WTC11 (cell line): ENCODE data around the gene GLRA1. TPM values are rescaled to one million over a fixed set of nuclear protein-coding genes. Genes with fewer than 3 reads are reported as not detected.

ENCODE experiments used
- ATAC-seq: fragments of 200-7000 bp; cut with Tn5 transposase; 2 replicates; pipeline ENCODE4 v1.10.0; 2021; ENCODE audit warnings: mild to moderate bottlenecking, moderate library complexity
- CTCF ChIA-PET: fragments of 300-600 bp; sonication (Branson Sonifier 250); formaldehyde crosslinking; loops from one replicate; lab custom pipeline; 2021; ENCODE audit warnings: antibody characterized with exemption; lab: Charles Lee
- POLR2A ChIA-PET: fragments of 350-600 bp; sonication (Branson Sonifier 250); formaldehyde crosslinking; loops from one replicate; lab custom pipeline; 2021; ENCODE audit warnings: antibody characterized with exemption; lab: Charles Lee
- DNase-seq: peaks from one replicate; pipeline ENCODE4 v3.0.0; 2021; ENCODE audit warnings: low spot score
- H3K27ac Mint-ChIP-seq: 2 replicates; pipeline ENCODE4 v1.8.0; 2021; ENCODE audit warnings: mixed read lengths
- H3K27me3 Mint-ChIP-seq: 2 replicates; pipeline ENCODE4 v1.8.0; 2021; ENCODE audit warnings: low read depth, mild to moderate bottlenecking, moderate library complexity, mixed read lengths
- H3K36me3 Mint-ChIP-seq: 2 replicates; pipeline ENCODE4 v1.8.0; 2021; ENCODE audit warnings: mixed read lengths
- H3K4me1 Mint-ChIP-seq: 2 replicates; pipeline ENCODE4 v1.8.0; 2022; ENCODE audit warnings: mixed read lengths
- H3K4me3 Mint-ChIP-seq: 2 replicates; pipeline ENCODE4 v1.8.0; 2021; ENCODE audit warnings: mild to moderate bottlenecking, moderate library complexity, mixed read lengths
- H3K9me3 Mint-ChIP-seq: 2 replicates; pipeline ENCODE4 v1.8.0; 2021; ENCODE audit warnings: mixed read lengths
- AFF4 ChIP-seq: sonication (generic); formaldehyde crosslinking; IDR thresholded peaks from 2 replicates; pipeline ENCODE4 v1.8.1; 2023; ENCODE audit warnings: mild to moderate bottlenecking, missing genetic modification reagents, borderline replicate concordance
- AR ChIP-seq: fragments of 250-450 bp; sonication (Bioruptor Pico); IDR thresholded peaks from 2 replicates; pipeline ENCODE4 v1.9.0; 2021; ENCODE audit warnings: mild to moderate bottlenecking
- E2F4 ChIP-seq: sonication (generic); formaldehyde crosslinking; IDR thresholded peaks from 2 replicates; pipeline ENCODE4 v1.8.1; 2022; ENCODE audit warnings: low read depth, mild to moderate bottlenecking, moderate library complexity, missing genetic modification reagents, borderline replicate concordance
- ELF4 ChIP-seq: sonication (generic); formaldehyde crosslinking; IDR thresholded peaks from 2 replicates; pipeline ENCODE4 v1.8.1; 2022; ENCODE audit warnings: low read depth, mild to moderate bottlenecking, moderate library complexity, missing genetic modification reagents
- NR1H2 ChIP-seq: sonication (generic); formaldehyde crosslinking; IDR thresholded peaks from 2 replicates; pipeline ENCODE4 v1.9.0; 2021; ENCODE audit warnings: mild to moderate bottlenecking, moderate library complexity, missing genetic modification reagents
- PREB ChIP-seq: sonication (generic); formaldehyde crosslinking; IDR thresholded peaks from 2 replicates; pipeline ENCODE4 v1.8.1; 2022; ENCODE audit warnings: mild to moderate bottlenecking, missing genetic modification reagents, moderate library complexity, borderline replicate concordance
- SP1 ChIP-seq: sonication (generic); formaldehyde crosslinking; conservative IDR thresholded peaks from 2 replicates; pipeline ENCODE4 v1.8.1; 2022; ENCODE audit warnings: missing genetic modification reagents
- TCF7 ChIP-seq: sonication (generic); formaldehyde crosslinking; IDR thresholded peaks from 2 replicates; pipeline ENCODE4 v1.8.0; 2022; ENCODE audit warnings: mild to moderate bottlenecking, low read depth, missing genetic modification reagents, moderate library complexity
- ZNF263 ChIP-seq: sonication (generic); formaldehyde crosslinking; IDR thresholded peaks from 2 replicates; pipeline ENCODE4 v1.8.1; 2022; ENCODE audit warnings: low read depth, mild to moderate bottlenecking, moderate library complexity, missing genetic modification reagents
- total RNA-seq: library from RNA; stranded (reverse); gene quantifications from 3 replicates; pipeline ENCODE4 v1.2.3, GENCODE V29; 2021

GLRA1 gene
- total RNA-seq, 1 experiment from 2014 or later, result not detected

GRCh38 chr5:151900891-151901290, 23.8 kb downstream of the GLRA1 start:
- ChIA-PET POLR2A (no interaction called here), CTCF (no interaction called here)
- Mint-ChIP-seq H3K9me3 (no peaks in the 10 kb centered on the region), H3K4me1 (peaks cover 34% of the 10 kb centered on the region), H3K36me3 (no peaks in the 10 kb centered on the region), H3K4me3 (no peak overlapping the region), H3K27me3 (peaks cover 100% of the 10 kb centered on the region), H3K27ac (no peak overlapping the region)
- no peak for DNase-seq
- TF ChIP-seq AFF4 (CRISPR knock-in tag) (no peak), E2F4 (CRISPR knock-in tag) (no peak), TCF7 (CRISPR knock-in tag) (no peak)
- ATAC-seq, result no peak

- no peaks in the 10 kb centered on the region for H3K36me3 Mint-ChIP-seq
- H3K9me3 Mint-ChIP-seq, result no peaks in the 10 kb centered on the region
- DNase-seq (no peak), ATAC-seq (no peak)
- ChIA-PET POLR2A (no interaction called here), CTCF (interaction anchor here (1.0 kb wide), 1 partner anchor 244 kb away, joined by 3 read pairs; no protein-coding TSS in a partner anchor)
- H3K27ac Mint-ChIP-seq, result no peak overlapping the region
- no peak for TF ChIP-seq NR1H2
- no peak for TF ChIP-seq AFF4 (CRISPR knock-in tag)
- TF ChIP-seq PREB (CRISPR knock-in tag), result no peak
- no peak for TF ChIP-seq ZNF263
- TF ChIP-seq AR, result no peak
- TF ChIP-seq SP1 (CRISPR knock-in tag), result no peak
- no peak for TF ChIP-seq ELF4 (CRISPR knock-in tag)
- no peak overlapping the region for H3K4me3 Mint-ChIP-seq
- peaks cover 28% of the 10 kb centered on the region for H3K4me1 Mint-ChIP-seq
- peaks cover 86% of the 10 kb centered on the region for H3K27me3 Mint-ChIP-seq
These were observed 25.3 kb downstream of the GLRA1 start for GRCh38 chr5:151899399-151899798.
